NCI-H1048 (cell line): ENCODE data around the gene CYP2C18.
"Not testable (repeated sequence)": the region's sequence is repeated elsewhere in the genome, so short reads cannot be mapped to it uniquely, and the experiment has no call there.

Experiments used
- DNase-seq: peaks from one replicate; lab custom pipeline; 2025; lab: John Stamatoyannopoulos, UW

Gene CYP2C18

DNA sequence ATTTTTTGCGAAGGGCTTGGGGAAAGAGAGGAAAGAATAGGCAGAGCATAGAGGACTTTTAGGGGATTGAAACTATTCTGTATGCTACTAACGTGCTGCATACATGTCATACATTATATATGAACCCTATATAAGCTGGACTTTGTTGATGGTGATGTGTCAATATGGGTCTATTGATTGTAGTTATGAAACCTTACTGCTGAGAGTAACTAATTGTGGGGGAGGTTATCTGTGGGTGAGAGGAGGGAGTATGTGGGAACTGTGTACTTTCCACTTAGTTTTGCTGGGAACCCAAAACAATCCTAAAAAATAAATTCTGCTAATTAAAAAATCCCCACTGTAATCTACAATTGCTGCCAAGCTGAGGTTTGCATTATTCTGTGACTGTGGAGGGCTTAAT, 63.6 kb downstream of the CYP2C18 start:
- no peak for DNase-seq

GRCh38 chr10:94747838-94748237, 64.3 kb downstream of the CYP2C18 start:
- no peak for DNase-seq

DNA sequence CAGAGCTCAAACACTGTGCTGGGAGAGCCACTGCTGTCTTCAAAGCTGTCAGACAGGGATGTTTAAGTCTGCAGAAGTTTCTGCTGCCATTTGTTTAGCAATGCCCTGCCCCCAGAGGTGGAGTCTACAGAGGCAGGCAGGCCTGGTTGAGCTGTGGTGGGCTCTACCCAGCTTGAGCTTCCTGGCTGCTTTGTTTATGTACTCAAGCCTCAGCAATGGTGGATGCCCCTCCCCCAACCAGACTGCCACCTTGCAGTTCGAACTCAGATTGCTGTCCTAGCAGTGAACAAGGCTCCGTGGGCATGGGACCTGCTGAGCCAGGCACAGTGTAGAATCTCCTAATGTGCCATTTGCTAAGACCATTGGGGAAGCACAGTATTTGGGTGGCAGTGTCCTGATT, 74.4 kb downstream of the CYP2C18 start:
- no peak for DNase-seq

GRCh38 chr10:94760586-94761178, 77.2 kb downstream of the CYP2C18 start:
- no peak for DNase-seq

GRCh38 chr10:94762393-94762792, 78.9 kb downstream of the CYP2C18 start, which contains the start of gene CYP2C19:
CYP2C19 (plus strand) TSS chr10:94762681; CDS start chr10:94762706, 25 bp downstream.
- DNase-seq: no peak

- not testable (repeated sequence) for DNase-seq
These were observed 91.9 kb downstream of the CYP2C18 start for GRCh38 chr10:94775425-94775824.

- no peak for DNase-seq
These were observed 94.4 kb downstream of the CYP2C18 start for GRCh38 chr10:94777886-94778458.

DNA sequence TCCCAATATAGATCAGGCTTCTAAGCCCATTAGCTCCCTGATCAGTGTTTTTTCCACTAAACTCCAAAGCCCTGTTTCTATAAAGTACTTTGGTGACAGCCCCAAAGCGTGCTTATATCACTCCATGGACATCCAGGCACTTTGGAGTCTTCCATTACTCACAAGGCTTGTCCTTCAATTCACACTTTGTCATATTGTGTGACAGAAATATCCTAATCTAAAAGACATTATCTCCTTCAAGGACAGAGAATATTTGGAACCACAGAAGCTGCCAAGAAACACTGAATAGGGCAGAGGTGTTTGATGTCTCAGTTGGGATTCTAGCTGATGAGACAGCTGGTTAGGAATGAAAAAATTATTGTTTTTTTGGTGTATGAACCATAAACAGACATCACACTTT, 97.3 kb downstream of the CYP2C18 start:
- no peak for DNase-seq

- no peak for DNase-seq
These were observed 100.7 kb downstream of the CYP2C18 start for GRCh38 chr10:94784256-94784655.

- no peak for DNase-seq
These were observed 101.7 kb downstream of the CYP2C18 start for GRCh38 chr10:94785211-94785610.
